GM18951 (cell line): ENCODE measurements around the gene COX19.

Experiments used
- POLR2A ChIP-seq: IDR thresholded peaks from 4 replicates; pipeline ENCODE4 v1.6.1; 2011; ENCODE audit warnings: mild to moderate bottlenecking; ENCODE audit not compliant: insufficient read length, insufficient read depth; ENCODE audit errors: extremely low read depth
- in situ Hi-C: fragments of 300-500 bp; cut with MboI; formaldehyde crosslinking; loops from one replicate; pipeline ENCODE4 v1.12.0; 2022; ENCODE audit warnings: low sequenced_read_pairs, mixed read lengths, inconsistent platforms; ENCODE audit not compliant: unreplicated experiment

The COX19 gene

GRCh38 chr7:975702-976473 is 539 bp upstream of the COX19 start:
- TF ChIP-seq POLR2A = no peak
- in situ Hi-C loops = no loop called here

- in situ Hi-C loops = loop anchor here (25.0 kb wide), 1 partner anchor 187 kb away; no protein-coding TSS in a partner anchor
- TF ChIP-seq POLR2A = no peak
Observed at GRCh38 chr7:974172-974571, 1.2 kb downstream of the COX19 start.

- no peak for TF ChIP-seq POLR2A
- in situ Hi-C loops = loop anchor here (25.0 kb wide), 1 partner anchor 186 kb away; no protein-coding TSS in a partner anchor
Observed at GRCh38 chr7:973312-973711, 2.0 kb downstream of the COX19 start.

DNA sequence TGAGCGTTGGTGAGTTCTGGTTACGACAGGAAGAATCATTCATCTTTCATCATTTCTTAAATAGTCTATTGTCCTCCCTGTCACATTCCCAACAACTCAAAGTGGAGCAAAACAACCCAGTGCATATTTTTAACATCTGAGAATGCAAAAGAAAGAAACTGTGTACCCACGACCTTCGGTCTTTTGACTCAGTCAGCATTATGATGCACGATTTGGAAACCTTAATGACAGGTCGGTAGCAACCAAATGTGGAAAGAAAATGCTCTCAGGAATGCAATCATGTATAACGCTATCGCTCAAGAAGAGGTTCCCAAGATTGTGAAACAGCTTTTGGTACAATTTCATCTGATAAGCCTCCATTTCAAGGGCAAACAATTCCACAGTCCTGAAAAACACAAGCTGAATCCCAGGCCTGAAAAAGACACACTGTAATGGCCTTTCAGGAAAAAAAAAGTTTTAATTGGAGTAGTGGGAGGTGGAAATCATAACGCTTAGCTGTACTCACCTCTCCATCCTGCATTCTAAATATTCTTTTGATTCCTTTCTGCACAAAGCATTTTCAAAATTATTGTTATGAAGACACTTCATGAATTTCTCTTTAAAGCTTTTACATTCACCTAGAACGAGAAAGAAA is 2.6 kb downstream of the COX19 start:
- in situ Hi-C loops = loop anchor here (25.0 kb wide), 1 partner anchor 185 kb away; no protein-coding TSS in a partner anchor
- TF ChIP-seq POLR2A = no peak

- in situ Hi-C loops = loop anchor here (25.0 kb wide), 1 partner anchor 185 kb away; no protein-coding TSS in a partner anchor
- no peak for TF ChIP-seq POLR2A
Observed at GRCh38 chr7:972110-972509, 3.2 kb downstream of the COX19 start.

DNA sequence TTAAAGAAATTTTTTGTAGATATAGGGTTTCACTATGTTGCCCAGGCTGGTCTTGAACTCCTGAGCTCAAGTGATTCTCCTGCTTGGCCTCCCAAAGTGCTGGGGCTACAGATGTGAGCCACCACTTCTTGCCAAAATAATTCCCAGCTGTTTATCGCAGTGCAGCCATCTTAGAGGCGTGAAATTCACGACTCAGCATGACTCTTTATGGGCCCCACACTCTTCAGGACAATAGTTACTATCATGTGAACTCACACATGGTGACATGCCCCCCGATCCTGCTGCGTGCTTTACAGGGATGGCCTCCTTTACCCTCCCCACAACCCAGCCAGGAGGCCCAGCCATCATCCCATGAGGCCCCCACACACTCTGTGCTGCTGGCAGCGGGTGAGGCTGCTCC is 4.6 kb downstream of the COX19 start:
- no peak for TF ChIP-seq POLR2A
- in situ Hi-C loops = loop anchor here (25.0 kb wide), 1 partner anchor 183 kb away; no protein-coding TSS in a partner anchor

GRCh38 chr7:969403-969802 is 5.9 kb downstream of the COX19 start:
- in situ Hi-C loops = loop anchor here (25.0 kb wide), 1 partner anchor 182 kb away; no protein-coding TSS in a partner anchor
- TF ChIP-seq POLR2A = no peak

DNA sequence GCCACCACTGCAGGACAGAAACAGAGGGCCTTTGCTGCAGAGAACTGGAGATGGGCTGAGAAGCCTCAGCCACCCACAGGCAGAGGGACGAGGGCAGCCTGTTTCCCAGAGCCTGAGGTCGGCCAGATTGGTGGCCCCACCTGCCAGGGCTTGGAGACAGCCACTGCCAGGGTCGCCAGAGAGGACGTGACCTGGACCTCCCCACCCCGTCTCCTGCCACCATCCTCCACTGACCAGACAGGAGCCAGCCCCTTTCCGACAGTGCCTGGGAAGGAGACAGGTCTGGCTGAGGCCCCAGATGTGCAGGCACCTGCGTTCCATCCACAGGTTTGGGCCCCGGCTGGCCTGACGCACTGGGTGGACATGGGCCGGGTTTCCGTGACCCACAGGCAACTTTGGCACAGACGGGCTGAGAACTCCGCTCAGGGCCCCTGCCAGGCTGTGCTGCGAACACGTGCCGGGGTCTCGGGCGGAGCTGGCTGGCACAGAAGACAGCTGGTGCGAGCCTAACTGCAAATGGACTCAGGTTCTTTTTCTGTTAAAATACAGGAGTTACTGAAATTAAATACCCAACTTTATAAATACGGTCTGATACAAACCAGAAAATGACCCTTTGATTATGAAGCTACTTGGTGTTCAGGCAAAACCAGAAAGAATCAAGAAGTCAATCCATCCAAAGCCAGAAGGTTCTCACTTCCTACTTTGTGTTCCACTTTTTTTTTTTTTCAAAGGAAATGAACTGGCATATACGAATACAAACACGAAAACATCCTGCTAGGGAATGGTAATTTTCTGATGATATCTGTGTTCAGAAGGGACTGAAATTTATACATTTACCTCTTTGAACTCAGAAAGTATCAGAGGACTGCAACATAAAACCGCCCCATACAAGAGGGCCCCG is 6.9 kb downstream of the COX19 start:
- TF ChIP-seq POLR2A = no peak
- in situ Hi-C loops = loop anchor here (25.0 kb wide), 1 partner anchor 181 kb away; no protein-coding TSS in a partner anchor

DNA sequence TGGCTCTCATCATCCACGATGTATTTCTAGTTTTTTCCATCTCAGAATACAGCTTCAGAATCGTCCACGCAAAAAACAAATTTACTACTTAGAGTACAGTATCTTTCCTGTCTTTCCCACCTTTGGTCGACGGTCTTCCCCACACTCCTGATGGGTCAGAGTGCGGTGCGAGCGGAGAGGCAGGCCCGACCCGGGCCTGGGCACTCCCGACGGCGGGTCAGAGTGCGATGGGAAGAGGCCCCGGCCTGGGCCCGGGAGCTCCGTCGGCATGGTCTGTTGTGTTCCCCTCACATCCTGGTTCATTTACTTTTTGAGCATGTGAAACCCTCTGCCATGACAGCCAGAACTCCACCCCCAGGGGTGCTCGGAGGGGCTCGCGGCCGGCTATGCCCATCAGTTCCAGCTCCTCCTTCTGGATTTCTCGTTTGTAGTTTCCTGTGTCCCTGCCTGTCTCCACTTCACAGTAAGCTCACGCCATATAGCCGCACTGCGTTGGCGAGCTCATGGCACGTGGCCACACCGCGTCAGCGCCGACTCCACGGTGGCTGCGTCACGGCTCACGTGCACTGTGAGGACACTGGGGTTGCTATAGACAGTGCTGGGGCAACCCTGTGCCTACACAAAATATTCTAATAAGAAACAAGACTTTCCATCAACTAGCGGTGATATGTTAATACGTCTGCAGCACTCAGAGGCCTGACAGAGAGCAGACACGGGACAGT is 7.8 kb downstream of the COX19 start:
- in situ Hi-C loops = loop anchor here (25.0 kb wide), 1 partner anchor 180 kb away; no protein-coding TSS in a partner anchor
- no peak for TF ChIP-seq POLR2A

GRCh38 chr7:966291-967069 is 8.9 kb downstream of the COX19 start:
- in situ Hi-C loops = loop anchor here (25.0 kb wide), 1 partner anchor 179 kb away; no protein-coding TSS in a partner anchor
- TF ChIP-seq POLR2A = no peak

GRCh38 chr7:964401-965231 is 10.7 kb downstream of the COX19 start:
- in situ Hi-C loops = loop anchor here (25.0 kb wide), 1 partner anchor 177 kb away; no protein-coding TSS in a partner anchor
- TF ChIP-seq POLR2A = no peak
